ENCODE data around the gene OPCML. TPM values are rescaled to one million over a fixed set of nuclear protein-coding genes. Genes with fewer than 3 reads are reported as not detected.

Gene OPCML
- total and polyA plus RNA-seq, 12 donors = under 0.01 to 1.2 (median 0.39) TPM

DNA sequence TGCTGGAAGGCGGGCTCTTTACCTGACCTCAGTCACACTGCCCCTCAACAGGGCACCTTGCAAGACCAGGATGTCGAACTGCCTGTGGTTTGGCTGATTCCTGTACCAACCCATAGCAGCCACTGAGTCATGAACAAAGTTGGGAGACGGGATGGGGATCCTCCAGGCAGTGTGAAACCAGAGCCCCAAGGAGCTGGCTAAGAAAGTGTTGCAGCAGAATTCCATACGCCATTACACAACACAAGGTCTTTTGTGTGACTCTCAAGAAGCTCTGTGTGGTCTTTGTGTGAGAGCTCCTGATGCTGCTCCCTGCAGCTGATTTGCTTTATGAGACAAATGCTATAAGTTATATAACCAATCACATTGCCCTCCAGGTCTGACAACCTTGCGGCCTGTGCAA is 617.7 kb downstream of the OPCML start:
- Histone ChIP-seq H3K9me3 (no peaks in the 10 kb centered on the region), H3K4me3 (no peak overlapping the region), H3K36me3 (no peaks in the 10 kb centered on the region), H3K27me3 (peaks cover 0 to 17% (median 0%) of the 10 kb centered on the region in 7 donors), H3K4me1 (peaks cover 0 to 3% (median 0%) of the 10 kb centered on the region in 9 donors), H3K27ac (no peak overlapping the region)
- 92 to 93% methylated on average over 5 of the region's 5 CpGs for WGBS, 2 donors
- ATAC-seq (no peak), DNase-seq (no peak)
- no peak for TF ChIP-seq CTCF (IDR thresholded peaks at IDR 0.05)
- intact Hi-C loops (cut with DNase I) = loop anchor here in 1 of 10 donors (10.0 kb wide), 1 partner anchor 230 kb away; no protein-coding TSS in a partner anchor

DNA sequence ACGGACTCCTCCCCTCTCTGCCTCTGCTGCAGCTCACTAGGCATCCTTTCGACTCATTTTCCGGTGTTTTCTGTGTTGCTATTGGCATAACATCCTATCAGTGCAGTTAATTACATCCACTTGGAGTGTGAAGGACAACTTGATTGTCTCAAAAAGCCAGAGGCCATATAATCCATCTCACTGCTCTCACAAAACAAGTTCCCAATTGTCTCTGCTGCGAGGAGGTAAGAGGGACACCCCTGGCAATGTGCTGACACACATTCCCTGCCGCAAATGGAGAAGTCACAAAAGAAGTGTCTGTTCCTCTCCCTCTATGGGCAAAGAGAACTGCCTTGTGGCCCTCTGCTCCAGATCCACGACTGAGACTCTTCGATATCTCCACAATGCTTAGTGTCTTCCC is 618.4 kb downstream of the OPCML start:
- Histone ChIP-seq H3K27me3 (peaks cover 0 to 21% (median 0%) of the 10 kb centered on the region in 7 donors), H3K9me3 (no peaks in the 10 kb centered on the region), H3K4me1 (peaks cover 0 to 3% (median 0%) of the 10 kb centered on the region in 9 donors), H3K36me3 (no peaks in the 10 kb centered on the region), H3K27ac (no peak overlapping the region), H3K4me3 (no peak overlapping the region)
- no peak for ATAC-seq
- no peak for TF ChIP-seq CTCF (IDR thresholded peaks at IDR 0.05)
- WGBS, 2 donors = 83 to 91% methylated on average over 7 of the region's 7 CpGs
- no peak for DNase-seq
- intact Hi-C loops (cut with DNase I) = loop anchor here in 1 of 10 donors (10.0 kb wide), 1 partner anchor 229 kb away; no protein-coding TSS in a partner anchor

GRCh38 chr11:132913295-132913694 is 619.0 kb downstream of the OPCML start:
- intact Hi-C loops (cut with DNase I) = loop anchor here in 1 of 10 donors (10.0 kb wide), 1 partner anchor 228 kb away; no protein-coding TSS in a partner anchor
- no peak for DNase-seq
- Histone ChIP-seq H3K9me3 (no peaks in the 10 kb centered on the region), H3K27ac (no peak overlapping the region), H3K4me3 (no peak overlapping the region), H3K36me3 (no peaks in the 10 kb centered on the region), H3K4me1 (peaks cover 0 to 3% (median 0%) of the 10 kb centered on the region in 9 donors), H3K27me3 (peaks cover 0 to 21% (median 0%) of the 10 kb centered on the region in 7 donors)
- 94 to 97% methylated on average over 6 of the region's 6 CpGs for WGBS, 2 donors
- no peak for ATAC-seq
- no peak for TF ChIP-seq CTCF (IDR thresholded peaks at IDR 0.05)

- peaks cover 0 to 3% (median 0%) of the 10 kb centered on the region in 9 donors for H3K4me1 ChIP-seq
- DNase-seq = no peak
- H3K36me3 ChIP-seq = no peaks in the 10 kb centered on the region
- no peak overlapping the region for H3K4me3 ChIP-seq
- TF ChIP-seq CTCF (IDR thresholded peaks at IDR 0.05) = no peak
- H3K27me3 ChIP-seq = peaks cover 0 to 21% (median 0%) of the 10 kb centered on the region in 7 donors
- H3K27ac ChIP-seq = no peak overlapping the region
- H3K9me3 ChIP-seq = no peaks in the 10 kb centered on the region
- intact Hi-C loops (cut with DNase I) = loop anchor here in 1 of 10 donors (10.0 kb wide), 1 partner anchor 226 kb away; no protein-coding TSS in a partner anchor
- WGBS, 2 donors = 18 to 20% methylated on average over 7 of the region's 7 CpGs
- ATAC-seq = no peak
These were observed 621.1 kb downstream of the OPCML start for GRCh38 chr11:132911186-132911585.
